CD4-positive, alpha-beta memory T cell (primary cell): ENCODE measurements around the gene SMYD2. TPM values are rescaled to one million over a fixed set of nuclear protein-coding genes. Genes with fewer than 3 reads are reported as not detected.

ENCODE experiments used
- CTCF ChIA-PET: fragments of 350-600 bp; sonication (Branson Sonifier 250); formaldehyde crosslinking; loops from one replicate; lab custom pipeline; 2021; ENCODE audit warnings: inconsistent platforms; ENCODE audit not compliant: partially characterized antibody; lab: Charles Lee
- POLR2A ChIA-PET: fragments of 350-600 bp; sonication (Branson Sonifier 250); formaldehyde crosslinking; loops from one replicate; lab custom pipeline; 2021; ENCODE audit not compliant: partially characterized antibody; lab: Charles Lee
- DNase-seq, 5 donors: peaks; one replicate each; pipeline versions ENCODE4 v3.0.0 to v3.0.0-alpha.2; 2020 to 2022; ENCODE audit warnings: mixed read lengths in 1 of 5
- H3K27ac ChIP-seq: one replicate; pipeline ENCODE4 v1.7.0; 2013; ENCODE audit warnings: low read depth, low read length
- H3K27me3 ChIP-seq: 2 replicates; pipeline ENCODE4 v1.7.0; 2013; ENCODE audit warnings: mild to moderate bottlenecking, low read length, moderate library complexity; ENCODE audit not compliant: insufficient read depth
- H3K36me3 ChIP-seq: 2 replicates; pipeline ENCODE4 v1.7.0; 2013; ENCODE audit warnings: mild to moderate bottlenecking, low read length, moderate library complexity; ENCODE audit not compliant: insufficient read depth
- H3K4me1 ChIP-seq: 2 replicates; pipeline ENCODE4 v1.7.0; 2013; ENCODE audit warnings: mild to moderate bottlenecking, low read length, moderate library complexity; ENCODE audit not compliant: insufficient read depth
- H3K4me3 ChIP-seq, 2 donors: one replicate each; pipeline ENCODE4 v1.7.0; 2013; ENCODE audit warnings: low read length in 2 of 2, mild to moderate bottlenecking in 1 of 2
- H3K9me3 ChIP-seq, 2 donors: one replicate each; pipeline ENCODE4 v1.7.0; 2013; ENCODE audit warnings: low read length in 2 of 2, control low read depth in 1 of 2; ENCODE audit not compliant: control insufficient read depth in 1 of 2
- H3K27ac Mint-ChIP-seq, 7 donors: one replicate each; pipeline ENCODE4 v1.8.0; 2020 to 2021; ENCODE audit warnings: mixed read lengths in 7 of 7, mild to moderate bottlenecking in 6 of 7, inconsistent platforms in 3 of 7, moderate library complexity in 3 of 7
- H3K27me3 Mint-ChIP-seq, 2 donors: one replicate each; pipeline ENCODE4 v1.8.0; 2020 to 2021; ENCODE audit warnings: mixed read lengths in 2 of 2
- H3K36me3 Mint-ChIP-seq, 2 donors: one replicate each; pipeline ENCODE4 v1.8.0; 2020 to 2021; ENCODE audit warnings: mixed read lengths in 2 of 2, inconsistent platforms in 1 of 2, mild to moderate bottlenecking in 1 of 2
- H3K4me1 Mint-ChIP-seq, 4 donors: one replicate each; pipeline ENCODE4 v1.8.0; 2020 to 2021; ENCODE audit warnings: mixed read lengths in 4 of 4, mild to moderate bottlenecking in 1 of 4
- H3K4me3 Mint-ChIP-seq, 8 donors: one replicate each; pipeline ENCODE4 v1.8.0; 2020 to 2021; ENCODE audit warnings: mixed read lengths in 8 of 8, mild to moderate bottlenecking in 7 of 8, moderate library complexity in 6 of 8, inconsistent platforms in 3 of 8
- H3K9me3 Mint-ChIP-seq, 8 donors: one replicate each; pipeline ENCODE4 v1.8.0; 2020 to 2021; ENCODE audit warnings: mixed read lengths in 8 of 8, mild to moderate bottlenecking in 5 of 8, inconsistent platforms in 3 of 8, moderate library complexity in 1 of 8
- intact Hi-C: fragments of 100-400 bp; cut with micrococcal nuclease; formaldehyde crosslinking; loops from one replicate; pipeline ENCODE4 v1.15.1; 2023
- polyA plus RNA-seq, 2 donors: library from polyadenylated mRNA; unstranded; fragments of 300-500 nt; fragmentation: Illumina TruSeq; gene quantifications; one replicate each; pipeline ENCODE4 v1.2.3, GENCODE V29; 2021
- total RNA-seq, 2 experiments: library from RNA; stranded (reverse); gene quantifications; one replicate each; pipeline ENCODE4 v1.2.3, GENCODE V29; 2021

SMYD2 gene
- total and polyA plus RNA-seq, 4 experiments from 2014 or later, result 41.4 to 77.9 (median 44.0) TPM

DNA sequence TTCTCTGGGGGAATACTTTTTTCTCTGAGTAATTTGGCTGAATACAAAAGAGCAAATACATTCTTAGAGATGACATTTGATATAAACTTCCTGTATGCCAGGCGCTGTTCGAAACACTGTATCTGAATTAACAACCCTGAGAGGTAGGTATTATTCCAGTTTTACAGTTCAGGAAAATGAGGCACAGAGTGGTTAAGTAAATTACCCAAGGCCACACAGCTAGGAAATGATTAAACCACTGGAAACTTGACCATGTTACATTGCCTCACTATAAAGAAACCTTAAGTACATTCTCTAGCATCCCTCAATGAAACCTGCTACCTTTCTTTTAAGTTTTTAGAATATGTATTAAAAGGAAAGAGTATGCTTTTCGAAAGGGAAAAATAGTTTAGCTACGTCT is 54.6 kb downstream of the SMYD2 start:
- no peaks in the 10 kb centered on the region for H3K27me3 ChIP-seq
- ChIA-PET POLR2A (no interaction called here), CTCF (interaction anchor here (1.4 to 14.0 kb wide), 3 partner anchors 6 to 77 kb away, joined by 5 to 787 read pairs (median 61); no protein-coding TSS in a partner anchor)
- H3K27me3 Mint-ChIP-seq, result no peaks in the 10 kb centered on the region
- no peak overlapping the region for H3K27ac Mint-ChIP-seq
- no peaks in the 10 kb centered on the region for H3K4me1 Mint-ChIP-seq
- no peak overlapping the region for H3K4me3 ChIP-seq
- H3K27ac ChIP-seq, result no peak overlapping the region
- peaks cover 55 to 59% of the 10 kb centered on the region in 2 donors for H3K36me3 Mint-ChIP-seq
- H3K4me1 ChIP-seq, result no peaks in the 10 kb centered on the region
- intact Hi-C loops, result no loop called here
- H3K36me3 ChIP-seq, result peaks cover 16% of the 10 kb centered on the region
- no peaks in the 10 kb centered on the region for H3K9me3 Mint-ChIP-seq
- no peaks in the 10 kb centered on the region for H3K9me3 ChIP-seq
- DNase-seq, result no peak
- no peak overlapping the region for H3K4me3 Mint-ChIP-seq

DNA sequence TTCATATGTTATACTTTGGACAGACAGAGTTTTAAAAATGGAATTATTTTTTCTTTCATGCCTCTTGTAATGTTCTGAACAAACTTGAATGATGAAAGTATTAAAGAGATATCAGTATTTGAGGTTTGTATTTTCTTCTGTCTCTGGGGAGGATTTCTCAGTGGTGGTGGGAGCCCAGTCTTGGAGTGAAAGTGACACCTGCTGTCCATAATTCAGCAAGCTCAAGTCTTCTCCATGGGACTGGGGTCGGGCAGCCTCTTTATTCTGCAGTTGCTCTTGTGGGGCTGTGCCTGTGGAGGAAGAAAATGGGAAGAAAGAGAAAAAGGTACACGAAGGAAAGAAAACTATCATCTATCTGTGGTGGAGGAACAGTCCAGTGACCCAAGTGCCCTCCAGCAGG is 56.1 kb downstream of the SMYD2 start:
- Histone ChIP-seq H3K4me3 (no peak overlapping the region), H3K27ac (no peak overlapping the region), H3K9me3 (no peaks in the 10 kb centered on the region), H3K36me3 (peaks cover 16% of the 10 kb centered on the region), H3K4me1 (no peaks in the 10 kb centered on the region), H3K27me3 (no peaks in the 10 kb centered on the region)
- no peak for DNase-seq
- ChIA-PET POLR2A (no interaction called here), CTCF (interaction anchor here (2.1 to 14.0 kb wide), 3 partner anchors 8 to 79 kb away, joined by 8 to 787 read pairs (median 61); no protein-coding TSS in a partner anchor)
- Mint-ChIP-seq H3K4me3 (no peak overlapping the region), H3K9me3 (no peaks in the 10 kb centered on the region), H3K27me3 (no peaks in the 10 kb centered on the region), H3K4me1 (no peaks in the 10 kb centered on the region), H3K36me3 (peaks cover 55 to 59% of the 10 kb centered on the region in 2 donors), H3K27ac (no peak overlapping the region)
- intact Hi-C loops, result no loop called here

DNA sequence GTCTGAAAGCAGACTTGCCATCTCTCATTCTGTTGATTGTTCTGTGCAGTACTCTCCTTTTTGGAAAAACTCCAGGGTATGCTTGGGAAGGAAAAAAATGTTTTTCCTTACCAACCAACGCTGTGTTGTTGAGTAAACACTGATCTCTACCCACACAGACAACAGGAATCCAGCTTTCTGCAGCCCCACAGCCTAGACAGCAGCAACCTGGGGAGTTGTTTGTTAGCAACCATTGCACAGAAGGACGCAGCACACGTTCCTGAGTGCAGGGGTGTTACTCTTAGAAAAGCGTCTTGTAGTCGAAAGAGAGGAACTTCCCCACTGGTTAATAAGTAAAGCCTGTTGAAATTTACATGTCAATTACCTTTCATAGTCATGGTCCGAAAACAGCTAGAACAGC is 56.6 kb downstream of the SMYD2 start:
- POLR2A ChIA-PET, result no interaction called here
- Histone ChIP-seq H3K4me1 (no peaks in the 10 kb centered on the region), H3K9me3 (no peaks in the 10 kb centered on the region), H3K27ac (no peak overlapping the region), H3K27me3 (no peaks in the 10 kb centered on the region), H3K4me3 (no peak overlapping the region), H3K36me3 (peaks cover 16% of the 10 kb centered on the region)
- intact Hi-C loops, result no loop called here
- CTCF ChIA-PET, result interaction anchor here (2.1 to 7.5 kb wide), 2 partner anchors 8 to 76 kb away, joined by 8 to 61 read pairs; no protein-coding TSS in a partner anchor
- no peaks in the 10 kb centered on the region for H3K27me3 Mint-ChIP-seq
- H3K4me3 Mint-ChIP-seq, result no peak overlapping the region
- H3K27ac Mint-ChIP-seq, result no peak overlapping the region
- H3K9me3 Mint-ChIP-seq, result no peaks in the 10 kb centered on the region
- no peak for DNase-seq
- no peaks in the 10 kb centered on the region for H3K4me1 Mint-ChIP-seq
- H3K36me3 Mint-ChIP-seq, result peaks cover 58 to 64% of the 10 kb centered on the region in 2 donors

DNA sequence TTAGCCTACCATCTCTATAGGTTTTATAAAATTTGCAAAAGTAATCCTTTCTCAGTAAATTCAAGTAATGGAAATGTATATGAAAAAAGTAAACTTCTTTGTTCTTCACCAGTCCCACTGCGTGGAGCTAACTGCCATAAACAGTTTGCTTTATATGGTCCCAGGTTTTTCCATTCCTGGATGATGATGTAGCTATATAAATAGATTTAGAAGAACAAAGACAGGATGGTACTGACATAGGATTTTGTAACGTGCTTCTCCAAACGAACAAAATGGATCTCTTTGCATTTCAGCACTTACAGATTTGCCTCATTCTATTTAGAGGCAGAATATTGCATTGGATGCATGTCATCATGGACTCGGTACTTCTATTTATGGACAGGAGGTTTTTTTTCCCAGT is 57.3 kb downstream of the SMYD2 start:
- no peaks in the 10 kb centered on the region for H3K27me3 ChIP-seq
- intact Hi-C loops, result no loop called here
- H3K4me3 Mint-ChIP-seq, result no peak overlapping the region
- no peaks in the 10 kb centered on the region for H3K9me3 ChIP-seq
- DNase-seq, result no peak
- ChIA-PET CTCF (interaction anchor here (1.1 to 7.5 kb wide), 3 partner anchors 9 to 77 kb away, joined by 3 to 61 read pairs (median 8); no protein-coding TSS in a partner anchor), POLR2A (no interaction called here)
- no peaks in the 10 kb centered on the region for H3K4me1 Mint-ChIP-seq
- no peaks in the 10 kb centered on the region for H3K4me1 ChIP-seq
- H3K27ac Mint-ChIP-seq, result no peak overlapping the region
- H3K36me3 ChIP-seq, result peaks cover 16% of the 10 kb centered on the region
- no peak overlapping the region for H3K27ac ChIP-seq
- H3K9me3 Mint-ChIP-seq, result peaks cover 0 to 2% (median 0%) of the 10 kb centered on the region in 8 donors
- H3K27me3 Mint-ChIP-seq, result no peaks in the 10 kb centered on the region
- no peak overlapping the region for H3K4me3 ChIP-seq
- peaks cover 65 to 71% of the 10 kb centered on the region in 2 donors for H3K36me3 Mint-ChIP-seq

DNA sequence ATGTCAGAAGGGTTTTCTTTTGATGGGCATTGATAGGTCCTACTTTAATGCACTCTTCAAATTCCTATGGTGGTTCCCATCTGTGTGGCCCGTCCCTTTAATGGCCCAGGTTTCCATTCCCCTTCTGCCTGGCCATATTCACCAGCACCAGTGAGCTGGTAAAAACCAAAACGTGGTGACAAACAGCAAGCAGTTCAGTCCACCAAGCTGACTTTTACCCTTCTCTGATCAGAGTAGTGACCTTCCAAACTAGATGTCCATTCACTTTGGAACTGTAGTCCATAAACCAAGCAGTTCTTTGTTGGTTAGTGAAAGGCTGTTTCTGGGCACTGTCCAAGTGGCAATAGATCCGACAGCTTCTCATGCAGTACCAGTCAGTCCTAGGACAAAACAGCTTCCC is 60.5 kb downstream of the SMYD2 start:
- Histone ChIP-seq H3K9me3 (peaks cover 0 to 3% of the 10 kb centered on the region in 2 donors), H3K4me1 (no peaks in the 10 kb centered on the region), H3K27ac (no peak overlapping the region), H3K36me3 (no peaks in the 10 kb centered on the region), H3K4me3 (no peak overlapping the region), H3K27me3 (no peaks in the 10 kb centered on the region)
- Mint-ChIP-seq H3K4me1 (no peaks in the 10 kb centered on the region), H3K27ac (no peak overlapping the region), H3K27me3 (no peaks in the 10 kb centered on the region), H3K36me3 (peaks cover 74 to 76% of the 10 kb centered on the region in 2 donors), H3K4me3 (no peak overlapping the region), H3K9me3 (peaks cover 0 to 14% (median 6%) of the 10 kb centered on the region in 8 donors)
- no peak for DNase-seq
- ChIA-PET CTCF (interaction anchor here (4.0 to 7.5 kb wide), 2 partner anchors 12 to 80 kb away, joined by 19 to 61 read pairs; no protein-coding TSS in a partner anchor), POLR2A (no interaction called here)
- intact Hi-C loops, result no loop called here

DNA sequence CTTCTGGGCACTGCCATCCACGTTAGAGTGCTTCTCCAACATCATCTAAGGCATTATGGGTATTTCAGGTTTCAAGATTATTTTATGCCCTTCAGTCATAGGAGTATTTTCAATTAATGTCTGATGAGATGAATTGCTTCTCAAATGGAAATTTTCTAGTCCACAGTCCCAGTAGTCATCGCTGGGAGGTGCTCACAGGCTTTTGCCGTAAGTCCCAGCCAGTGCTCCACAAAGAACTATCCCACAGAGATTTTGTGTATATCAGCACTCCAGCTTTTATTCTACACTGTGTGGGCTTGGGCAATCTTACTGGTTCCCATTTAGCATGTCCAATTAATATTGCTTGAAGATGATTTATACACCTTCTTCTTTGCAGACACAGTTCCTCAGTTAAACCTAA is 61.0 kb downstream of the SMYD2 start:
- Histone ChIP-seq H3K27me3 (no peaks in the 10 kb centered on the region), H3K9me3 (peaks cover 0 to 3% of the 10 kb centered on the region in 2 donors), H3K36me3 (no peaks in the 10 kb centered on the region), H3K4me1 (no peaks in the 10 kb centered on the region), H3K4me3 (no peak overlapping the region), H3K27ac (no peak overlapping the region)
- ChIA-PET POLR2A (no interaction called here), CTCF (interaction anchor here (4.0 to 7.5 kb wide), 2 partner anchors 13 to 81 kb away, joined by 19 to 61 read pairs; no protein-coding TSS in a partner anchor)
- H3K9me3 Mint-ChIP-seq, result peaks cover 0 to 14% (median 6%) of the 10 kb centered on the region in 8 donors
- H3K27ac Mint-ChIP-seq, result no peak overlapping the region
- no peak for DNase-seq
- peaks cover 70 to 72% of the 10 kb centered on the region in 2 donors for H3K36me3 Mint-ChIP-seq
- no peaks in the 10 kb centered on the region for H3K27me3 Mint-ChIP-seq
- intact Hi-C loops, result no loop called here
- no peak overlapping the region for H3K4me3 Mint-ChIP-seq
- no peaks in the 10 kb centered on the region for H3K4me1 Mint-ChIP-seq

DNA sequence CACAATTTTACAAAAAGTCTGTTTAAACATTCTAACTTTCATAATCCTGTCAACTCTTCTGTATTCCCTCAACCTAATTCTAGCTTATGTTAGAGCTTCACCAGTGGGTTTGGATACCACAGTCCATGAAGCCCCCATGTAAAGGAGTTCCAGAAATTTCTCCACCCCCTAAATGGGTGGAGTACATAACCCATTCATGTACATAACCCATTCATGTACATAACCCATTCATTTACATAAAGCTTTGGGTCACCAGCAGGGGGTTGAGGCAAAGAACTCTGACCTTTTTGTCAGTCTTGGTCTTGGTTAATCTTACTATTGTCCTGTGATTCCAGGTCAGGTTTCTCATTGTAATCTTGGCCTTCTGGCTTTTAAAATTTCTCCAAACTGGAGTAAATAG is 61.6 kb downstream of the SMYD2 start:
- no peak overlapping the region for H3K27ac ChIP-seq
- H3K27me3 Mint-ChIP-seq, result no peaks in the 10 kb centered on the region
- H3K4me1 Mint-ChIP-seq, result peaks cover 0 to 2% (median 0%) of the 10 kb centered on the region in 4 donors
- CTCF ChIA-PET, result interaction anchor here (4.0 to 7.5 kb wide), 2 partner anchors 13 to 81 kb away, joined by 19 to 61 read pairs; no protein-coding TSS in a partner anchor
- POLR2A ChIA-PET, result no interaction called here
- DNase-seq, result no peak
- H3K27ac Mint-ChIP-seq, result no peak overlapping the region
- H3K9me3 Mint-ChIP-seq, result peaks cover 0 to 14% (median 6%) of the 10 kb centered on the region in 8 donors
- peaks cover 0 to 3% of the 10 kb centered on the region in 2 donors for H3K9me3 ChIP-seq
- H3K4me3 ChIP-seq, result no peak overlapping the region
- H3K27me3 ChIP-seq, result no peaks in the 10 kb centered on the region
- peaks cover 68 to 70% of the 10 kb centered on the region in 2 donors for H3K36me3 Mint-ChIP-seq
- no peaks in the 10 kb centered on the region for H3K36me3 ChIP-seq
- intact Hi-C loops, result no loop called here
- no peak overlapping the region for H3K4me3 Mint-ChIP-seq
- H3K4me1 ChIP-seq, result no peaks in the 10 kb centered on the region
